ENCODE data around the gene ARL6IP4.

The ARL6IP4 gene

DNA sequence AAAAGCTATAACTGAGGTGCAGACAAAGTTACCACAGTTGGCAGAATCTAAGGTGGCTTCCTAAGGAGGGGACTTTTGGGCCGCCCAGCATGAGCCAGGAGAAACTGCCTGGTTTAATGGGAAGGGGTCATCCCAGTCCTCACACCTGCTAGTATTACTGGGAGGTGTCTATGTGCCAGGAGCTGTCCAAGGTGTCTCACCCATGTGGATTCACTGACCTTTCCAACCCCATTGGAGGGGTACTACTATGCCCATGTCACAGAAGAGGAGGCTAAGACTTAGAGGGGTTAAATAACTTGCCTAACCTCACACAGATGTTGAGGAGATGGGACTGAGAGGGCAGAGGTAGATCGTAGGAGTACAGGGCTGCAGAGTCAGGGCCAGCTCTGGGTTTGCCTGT, 24.4 kb upstream of the ARL6IP4 start:
- Histone ChIP-seq H3K4me3 (replicated peaks; ENCODE audit: insufficient read depth, low read length) (no peak overlapping the region), H3K27ac (replicated peaks) (no peak overlapping the region), H3K27me3 (ENCODE audit: insufficient read depth, poor library complexity, severe bottlenecking) (no peaks in the 10 kb centered on the region)
- DNase-seq (ENCODE audit: low read depth in 1 of 2, low spot score in 1 of 2): no peak
- TF ChIP-seq, protein P1, sequence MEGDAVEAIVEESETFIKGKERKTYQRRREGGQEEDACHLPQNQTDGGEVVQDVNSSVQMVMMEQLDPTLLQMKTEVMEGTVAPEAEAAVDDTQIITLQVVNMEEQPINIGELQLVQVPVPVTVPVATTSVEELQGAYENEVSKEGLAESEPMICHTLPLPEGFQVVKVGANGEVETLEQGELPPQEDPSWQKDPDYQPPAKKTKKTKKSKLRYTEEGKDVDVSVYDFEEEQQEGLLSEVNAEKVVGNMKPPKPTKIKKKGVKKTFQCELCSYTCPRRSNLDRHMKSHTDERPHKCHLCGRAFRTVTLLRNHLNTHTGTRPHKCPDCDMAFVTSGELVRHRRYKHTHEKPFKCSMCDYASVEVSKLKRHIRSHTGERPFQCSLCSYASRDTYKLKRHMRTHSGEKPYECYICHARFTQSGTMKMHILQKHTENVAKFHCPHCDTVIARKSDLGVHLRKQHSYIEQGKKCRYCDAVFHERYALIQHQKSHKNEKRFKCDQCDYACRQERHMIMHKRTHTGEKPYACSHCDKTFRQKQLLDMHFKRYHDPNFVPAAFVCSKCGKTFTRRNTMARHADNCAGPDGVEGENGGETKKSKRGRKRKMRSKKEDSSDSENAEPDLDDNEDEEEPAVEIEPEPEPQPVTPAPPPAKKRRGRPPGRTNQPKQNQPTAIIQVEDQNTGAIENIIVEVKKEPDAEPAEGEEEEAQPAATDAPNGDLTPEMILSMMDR (IDR thresholded peaks at IDR 0.05; ENCODE audit: insufficient read depth, low read length): no peak
- TF ChIP-seq, protein P2, sequence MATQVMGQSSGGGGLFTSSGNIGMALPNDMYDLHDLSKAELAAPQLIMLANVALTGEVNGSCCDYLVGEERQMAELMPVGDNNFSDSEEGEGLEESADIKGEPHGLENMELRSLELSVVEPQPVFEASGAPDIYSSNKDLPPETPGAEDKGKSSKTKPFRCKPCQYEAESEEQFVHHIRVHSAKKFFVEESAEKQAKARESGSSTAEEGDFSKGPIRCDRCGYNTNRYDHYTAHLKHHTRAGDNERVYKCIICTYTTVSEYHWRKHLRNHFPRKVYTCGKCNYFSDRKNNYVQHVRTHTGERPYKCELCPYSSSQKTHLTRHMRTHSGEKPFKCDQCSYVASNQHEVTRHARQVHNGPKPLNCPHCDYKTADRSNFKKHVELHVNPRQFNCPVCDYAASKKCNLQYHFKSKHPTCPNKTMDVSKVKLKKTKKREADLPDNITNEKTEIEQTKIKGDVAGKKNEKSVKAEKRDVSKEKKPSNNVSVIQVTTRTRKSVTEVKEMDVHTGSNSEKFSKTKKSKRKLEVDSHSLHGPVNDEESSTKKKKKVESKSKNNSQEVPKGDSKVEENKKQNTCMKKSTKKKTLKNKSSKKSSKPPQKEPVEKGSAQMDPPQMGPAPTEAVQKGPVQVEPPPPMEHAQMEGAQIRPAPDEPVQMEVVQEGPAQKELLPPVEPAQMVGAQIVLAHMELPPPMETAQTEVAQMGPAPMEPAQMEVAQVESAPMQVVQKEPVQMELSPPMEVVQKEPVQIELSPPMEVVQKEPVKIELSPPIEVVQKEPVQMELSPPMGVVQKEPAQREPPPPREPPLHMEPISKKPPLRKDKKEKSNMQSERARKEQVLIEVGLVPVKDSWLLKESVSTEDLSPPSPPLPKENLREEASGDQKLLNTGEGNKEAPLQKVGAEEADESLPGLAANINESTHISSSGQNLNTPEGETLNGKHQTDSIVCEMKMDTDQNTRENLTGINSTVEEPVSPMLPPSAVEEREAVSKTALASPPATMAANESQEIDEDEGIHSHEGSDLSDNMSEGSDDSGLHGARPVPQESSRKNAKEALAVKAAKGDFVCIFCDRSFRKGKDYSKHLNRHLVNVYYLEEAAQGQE (IDR thresholded peaks at IDR 0.05; ENCODE audit: insufficient replicate concordance, low read depth): peak; percentile 87

DNA sequence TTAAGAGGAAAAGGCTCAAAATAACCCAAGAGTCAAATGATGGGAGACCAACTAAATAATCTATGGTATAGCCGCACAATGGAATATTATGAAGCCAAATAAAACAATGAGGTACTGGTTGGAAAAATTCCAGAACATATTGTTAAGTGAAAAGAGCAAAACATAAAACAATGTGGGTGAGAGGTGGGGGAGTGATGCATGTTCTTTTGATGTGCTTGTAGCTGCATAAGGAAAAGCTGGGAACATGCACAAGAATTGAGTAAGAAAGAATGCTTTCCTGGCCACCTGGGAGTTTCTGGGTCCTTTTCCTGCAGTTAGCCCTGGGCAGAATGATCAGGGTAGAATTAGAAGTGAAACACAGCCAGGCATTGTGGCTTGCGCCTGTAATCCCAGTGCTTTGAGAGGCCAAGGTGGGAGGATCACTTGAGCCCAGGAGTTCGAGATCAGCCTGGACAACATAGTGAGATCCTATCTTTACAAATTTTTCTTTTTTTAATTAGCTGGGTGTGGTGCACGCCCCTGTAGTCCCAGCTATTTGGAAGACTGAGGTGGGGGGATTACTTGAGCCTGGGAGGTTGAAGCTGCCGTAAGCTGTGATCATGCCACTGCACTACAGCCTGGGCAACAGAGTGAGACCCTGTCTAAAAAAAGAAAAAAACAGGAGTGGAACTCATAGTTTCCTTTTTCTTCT, 22.1 kb upstream of the ARL6IP4 start:
- no peak for DNase-seq (ENCODE audit: low read depth in 1 of 2, low spot score in 1 of 2)
- Histone ChIP-seq H3K4me3 (replicated peaks; ENCODE audit: insufficient read depth, low read length) (no peak overlapping the region), H3K27me3 (ENCODE audit: insufficient read depth, poor library complexity, severe bottlenecking) (no peaks in the 10 kb centered on the region), H3K27ac (replicated peaks) (no peak overlapping the region)
- TF ChIP-seq GABPA (IDR thresholded peaks at IDR 0.05; ENCODE audit: low read depth) (no peak), SPI1 (IDR thresholded peaks at IDR 0.05; ENCODE audit: borderline replicate concordance, low read depth) (no peak), POLR2AphosphoS5 (IDR thresholded peaks at IDR 0.05; ENCODE audit: low read depth) (no peak)
- TF ChIP-seq, protein P1 (IDR thresholded peaks at IDR 0.05; ENCODE audit: insufficient read depth, low read length): no peak
- TF ChIP-seq, protein P2 (IDR thresholded peaks at IDR 0.05; ENCODE audit: insufficient replicate concordance, low read depth): no peak

DNA sequence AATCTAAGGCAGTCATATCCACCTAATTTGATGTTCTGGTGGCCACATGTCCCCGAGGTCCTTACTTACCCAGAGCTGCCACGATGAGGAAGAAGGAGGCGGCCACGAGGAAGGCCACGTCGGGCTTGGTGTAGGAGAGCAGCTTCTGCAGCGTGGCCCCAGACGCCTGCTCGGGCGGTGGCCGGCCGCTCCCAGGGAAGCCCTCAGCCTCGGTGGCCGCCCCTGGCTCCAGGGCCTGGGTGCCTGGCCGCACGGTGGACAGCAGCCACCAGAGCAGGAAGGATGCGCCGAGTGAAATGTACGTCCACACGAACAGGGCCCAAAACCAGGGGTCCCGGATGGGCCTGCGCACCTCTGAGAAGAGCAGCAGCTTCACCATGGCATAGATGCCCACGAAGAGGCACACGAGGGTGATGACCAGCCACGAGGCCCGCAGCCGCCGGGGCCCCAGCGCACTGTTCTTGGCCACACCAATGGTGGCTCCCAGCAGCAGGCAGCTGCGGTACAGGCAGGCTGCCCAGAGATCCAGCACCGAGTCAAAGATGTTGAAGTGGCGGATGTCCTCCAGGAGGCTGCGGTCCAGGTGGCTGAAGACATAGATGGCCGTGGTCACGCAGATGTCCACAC, 20.8 kb upstream of the ARL6IP4 start:
- Histone ChIP-seq H3K27ac (replicated peaks) (no peak overlapping the region), H3K27me3 (ENCODE audit: insufficient read depth, poor library complexity, severe bottlenecking) (no peaks in the 10 kb centered on the region)
- DNase-seq (ENCODE audit: low read depth in 1 of 2, low spot score in 1 of 2): no peak

More for the DNA sequence above, 20.8 kb upstream of the ARL6IP4 start:
- H3K4me3 ChIP-seq (replicated peaks; ENCODE audit: insufficient read depth, low read length): no peak overlapping the region
- TF ChIP-seq SPI1 (IDR thresholded peaks at IDR 0.05; ENCODE audit: borderline replicate concordance, low read depth) (no peak), POLR2AphosphoS5 (IDR thresholded peaks at IDR 0.05; ENCODE audit: low read depth) (no peak), GABPA (IDR thresholded peaks at IDR 0.05; ENCODE audit: low read depth) (no peak)
- TF ChIP-seq, protein P2 (IDR thresholded peaks at IDR 0.05; ENCODE audit: insufficient replicate concordance, low read depth): no peak
- TF ChIP-seq, protein P1 (IDR thresholded peaks at IDR 0.05; ENCODE audit: insufficient read depth, low read length): no peak
